HCT116 (cell line): ENCODE results near the gene SORCS2. TPM values are rescaled to one million over a fixed set of nuclear protein-coding genes. Genes with fewer than 3 reads are reported as not detected.

Experiments used
- ATAC-seq: fragments of 200-7000 bp; cut with Tn5 transposase; 2 replicates; pipeline ENCODE4 v1.9.1; 2020; ENCODE audit warnings: mild to moderate bottlenecking, moderate library complexity
- BruUV-seq: library from RNA; stranded (reverse); fragments of 400-500 nt; replicated peaks from 2 replicates; lab custom pipeline; 2021; lab: Mats Ljungman, UMichigan
- CTCF ChIA-PET: fragments of 300-600 bp; sonication (Branson Sonifier 250); formaldehyde crosslinking; loops from one replicate; lab custom pipeline; 2021; ENCODE audit warnings: antibody characterized with exemption; lab: Charles Lee
- POLR2A ChIA-PET: fragments of 300-600, 350-600 bp; sonication (Branson Sonifier 250); formaldehyde crosslinking; loops from one replicate; lab custom pipeline; 2021; ENCODE audit warnings: antibody characterized with exemption; lab: Charles Lee
- RAD21 ChIA-PET, 2 experiments: fragments of 300-600 bp; sonication (Branson Sonifier 250); formaldehyde crosslinking; loops; one replicate each; lab custom pipeline; 2023; ENCODE audit warnings: low total read pairs in 2 of 2; ENCODE audit not compliant: uncharacterized antibody in 2 of 2, unreplicated experiment in 2 of 2, low non-redundant PET in 1 of 2; lab: Charles Lee
- DNase-seq: peaks from one replicate; pipeline ENCODE4 v3.0.0-alpha.2; 2010; ENCODE audit warnings: low read depth, low spot score
- H2AFZ ChIP-seq: fragments of 200-600 bp; shearing (Covaris generic), sonication (generic); 2 replicates; pipeline ENCODE4 v1.6.1; 2017; ENCODE audit warnings: low read depth, mixed run types, mixed read lengths, antibody characterized with exemption, low read length; ENCODE audit not compliant: poor library complexity, severe bottlenecking
- H3K27ac ChIP-seq: 2 replicates; pipeline ENCODE4 v1.5.1; 2012; ENCODE audit warnings: low read depth, low read length
- H3K27me3 ChIP-seq: fragments of 200-600 bp; sonication (generic); 2 replicates; pipeline ENCODE4 v1.6.1; 2016; ENCODE audit warnings: mixed run types, low read length, mixed read lengths; ENCODE audit not compliant: insufficient read depth
- H3K36me3 ChIP-seq, 2 experiments: fragments of 200-500 bp in 1 of 2; fragments of 200-600 bp in 1 of 2; sonication (Bioruptor generic) in 1 of 2; sonication (generic) in 1 of 2; 2 replicates each; pipeline versions ENCODE4 v1.5.1 to v1.6.1; 2014 to 2016; ENCODE audit warnings: low read length in 2 of 2, inconsistent platforms in 1 of 2, mixed read lengths in 1 of 2, mixed run types in 1 of 2; ENCODE audit not compliant: insufficient read depth in 2 of 2, control insufficient read depth in 1 of 2
- H3K4me1 ChIP-seq, 2 experiments: fragments of 200-600 bp in 1 of 2; sonication (generic) in 1 of 2; 2 replicates each; pipeline versions ENCODE4 v1.5.1 to v1.6.1; 2012 to 2017; ENCODE audit warnings: low read length in 2 of 2, inconsistent platforms in 1 of 2, mild to moderate bottlenecking in 1 of 2, mixed read lengths in 1 of 2, mixed run types in 1 of 2, moderate library complexity in 1 of 2; ENCODE audit not compliant: insufficient read depth in 2 of 2, control insufficient read depth in 1 of 2
- H3K4me2 ChIP-seq: fragments of 200-600 bp; sonication (generic); 2 replicates; pipeline ENCODE4 v1.6.1; 2017; ENCODE audit warnings: mixed run types, low read length, mixed read lengths
- H3K4me3 ChIP-seq, 2 experiments: fragments of 200-600 bp in 1 of 2; sonication (generic) in 1 of 2; replicated peaks in 1 of 2; 2 replicates each; pipeline ENCODE4 v1.5.1; 2011 to 2016; ENCODE audit warnings: low read length in 2 of 2, control low read depth in 1 of 2, low read depth in 1 of 2, mild to moderate bottlenecking in 1 of 2, mixed read lengths in 1 of 2, mixed run types in 1 of 2
- H3K79me2 ChIP-seq: fragments of 200-600 bp; sonication (generic); 2 replicates; pipeline ENCODE4 v1.6.1; 2017; ENCODE audit warnings: mild to moderate bottlenecking, mixed run types, low read length, moderate library complexity, mixed read lengths; ENCODE audit not compliant: insufficient read depth
- H3K9ac ChIP-seq: fragments of 200-600 bp; sonication (generic); 2 replicates; pipeline ENCODE4 v1.6.1; 2016; ENCODE audit warnings: low read length, mixed read lengths
- H3K9me2 ChIP-seq: fragments of 200-600 bp; sonication (generic), shearing (Covaris generic); 2 replicates; pipeline ENCODE4 v1.6.1; 2017; ENCODE audit warnings: mixed run types, mild to moderate bottlenecking, moderate library complexity; ENCODE audit not compliant: insufficient read depth
- H3K9me3 ChIP-seq, 2 experiments: fragments of 200-500 bp in 1 of 2; fragments of 200-600 bp in 1 of 2; sonication (Bioruptor generic) in 1 of 2; sonication (generic) in 1 of 2; 2 replicates each; pipeline ENCODE4 v1.6.1; 2014 to 2017; ENCODE audit warnings: low read length in 2 of 2, mixed read lengths in 2 of 2, inconsistent platforms in 1 of 2, low read depth in 1 of 2, mild to moderate bottlenecking in 1 of 2, mixed run types in 1 of 2, moderate library complexity in 1 of 2; ENCODE audit not compliant: control insufficient read depth in 1 of 2, insufficient read depth in 1 of 2
- H4K20me1 ChIP-seq: fragments of 200-600 bp; sonication (generic), shearing (Covaris generic); 2 replicates; pipeline ENCODE4 v1.6.1; 2017; ENCODE audit warnings: mixed run types, mild to moderate bottlenecking, moderate library complexity; ENCODE audit not compliant: insufficient read depth
- CEBPB ChIP-seq: IDR thresholded peaks from 2 replicates; pipeline ENCODE4 v1.6.1; 2012; ENCODE audit warnings: low read depth
- CTCF ChIP-seq, 3 experiments: fragments of 200-600 bp in 1 of 3; sonication (generic) in 1 of 3; IDR thresholded peaks in 2 of 3; conservative IDR thresholded peaks in 1 of 3; 2 replicates each; pipeline ENCODE4 v1.5.1; 2012 to 2017; ENCODE audit warnings: low read depth in 2 of 3, low read length in 2 of 3, antibody characterized with exemption in 1 of 3, borderline replicate concordance in 1 of 3, control low read depth in 1 of 3, mild to moderate bottlenecking in 1 of 3, mixed read lengths in 1 of 3, mixed run types in 1 of 3, moderate library complexity in 1 of 3; ENCODE audit not compliant: insufficient read depth in 1 of 3
- POLR2AphosphoS5 ChIP-seq: IDR thresholded peaks from 2 replicates; pipeline ENCODE4 v1.6.1; 2011; ENCODE audit warnings: mild to moderate bottlenecking, low read depth, low read length, moderate library complexity
- RAD21 ChIP-seq: IDR thresholded peaks from 2 replicates; pipeline ENCODE4 v1.6.1; 2012; ENCODE audit warnings: low read depth, mild to moderate bottlenecking
- REST ChIP-seq: IDR thresholded peaks from 2 replicates; pipeline ENCODE4 v1.6.1; 2012; ENCODE audit warnings: low read depth
- SP1 ChIP-seq: IDR thresholded peaks from 2 replicates; pipeline ENCODE4 v1.6.1; 2012; ENCODE audit warnings: low read depth
- TCF7L2 ChIP-seq: IDR thresholded peaks from 2 replicates; pipeline ENCODE4 v1.7.0; 2011; ENCODE audit warnings: borderline replicate concordance, inconsistent platforms; ENCODE audit not compliant: insufficient read depth, insufficient read length; ENCODE audit errors: extremely low read depth
- YY1 ChIP-seq: IDR thresholded peaks from 2 replicates; pipeline ENCODE4 v1.6.1; 2011; ENCODE audit warnings: low read length, low read depth, moderate library complexity, mild to moderate bottlenecking; ENCODE audit not compliant: insufficient replicate concordance; ENCODE audit errors: extremely low read depth
- ZBTB33 ChIP-seq: IDR thresholded peaks from 2 replicates; pipeline ENCODE4 v1.6.1; 2011; ENCODE audit warnings: mild to moderate bottlenecking, low read length, moderate library complexity; ENCODE audit not compliant: insufficient replicate concordance; ENCODE audit errors: extremely low read depth
- ZFX ChIP-seq: fragments of 450-650 bp; IDR thresholded peaks from 2 replicates; pipeline ENCODE4 v1.6.1; 2017
- intact Hi-C: fragments of 100-400 bp; cut with micrococcal nuclease; formaldehyde crosslinking; loops from 2 replicates; pipeline ENCODE4 v1.10.0; 2022
- total RNA-seq: library from RNA; stranded (reverse); gene quantifications from one replicate; pipeline ENCODE4 v1.2.1, GENCODE V29; 2021; ENCODE audit not compliant: unreplicated experiment

SORCS2 gene
- total RNA-seq, 1 experiment from 2014 or later, result 0.37 TPM

GRCh38 chr4:7704625-7705024 lies 512.3 kb downstream of the SORCS2 start (continued):
- TF ChIP-seq ZBTB33 (no peak), CEBPB (no peak)

GRCh38 chr4:7705062-7705461 lies 512.7 kb downstream of the SORCS2 start:
- no peak for TF ChIP-seq RAD21
- no peak for TF ChIP-seq SP1
- TF ChIP-seq ZFX, result no peak
- TF ChIP-seq TCF7L2, result no peak
- no peak for TF ChIP-seq REST
- TF ChIP-seq CTCF (IDR thresholded peaks at IDR 0.05 in 2 of 3, conservative IDR thresholded peaks at IDR 0.05 in 1 of 3; ENCODE audit: borderline replicate concordance in 1 of 3, insufficient read depth in 1 of 3, low read depth in 2 of 3, low read length in 2 of 3), result no peak
- TF ChIP-seq YY1, result no peak
- no peak for TF ChIP-seq POLR2AphosphoS5
- TF ChIP-seq, all 23 proteins: peak for 0
- Histone ChIP-seq H3K27me3 (no peaks in the 10 kb centered on the region), H2AFZ (no peak overlapping the region), H3K9me2 (no peaks in the 10 kb centered on the region), H4K20me1 (no peaks in the 10 kb centered on the region), H3K9ac (no peak overlapping the region), H3K27ac (no peak overlapping the region), H3K4me1 (peaks cover 10 to 27% of the 10 kb centered on the region in 2 experiments; a peak in 3 of 4 replicates), H3K79me2 (no peaks in the 10 kb centered on the region), H3K36me3 (no peaks in the 10 kb centered on the region), H3K9me3 (no peaks in the 10 kb centered on the region), H3K4me3 (no peak overlapping the region), H3K4me2 (no peak overlapping the region)
- RAD21 ChIA-PET, result interaction anchor here in 1 of 2 experiments (0.7 kb wide), 1 partner anchor 240 kb away, joined by 3 read pairs; no protein-coding TSS in a partner anchor
- DNase-seq (no peak), ATAC-seq (peak; percentile 31; the same call in 1 of the 2 replicates)
- POLR2A ChIA-PET, result no interaction called here
- CTCF ChIA-PET, result interaction anchor here (1.0 to 1.3 kb wide), 2 partner anchors 15 to 97 kb away, joined by 5 read pairs; no protein-coding TSS in a partner anchor
- no TSS peak for BruUV-seq
- intact Hi-C loops, result no loop called here
